HepG2 (cell line): ENCODE data around the gene BCDIN3D. TPM values are rescaled to one million over a fixed set of nuclear protein-coding genes. Genes with fewer than 3 reads are reported as not detected.

Source experiments
- AKAP8 ChIP-seq: sonication (generic); formaldehyde crosslinking; IDR thresholded peaks from 2 replicates; pipeline ENCODE4 v1.5.1; 2020; ENCODE audit warnings: mild to moderate bottlenecking, missing genetic modification reagents
- ARID4A ChIP-seq: sonication (generic); formaldehyde crosslinking; IDR thresholded peaks from 2 replicates; pipeline ENCODE4 v1.5.0; 2020; ENCODE audit warnings: mild to moderate bottlenecking, missing genetic modification reagents, borderline replicate concordance
- CBX5 ChIP-seq: sonication (generic); formaldehyde crosslinking; IDR thresholded peaks from 2 replicates; pipeline ENCODE4 v1.4.0; 2020; ENCODE audit warnings: missing genetic modification reagents, borderline replicate concordance
- ERF ChIP-seq: IDR thresholded peaks from 2 replicates; pipeline ENCODE4 v1.6.1; 2018; ENCODE audit warnings: missing biosample characterization, missing genetic modification reagents
- FOXK2 ChIP-seq: fragments of 450-650 bp; IDR thresholded peaks from 2 replicates; pipeline ENCODE4 v1.6.1; 2016
- FOXP4 ChIP-seq: sonication (generic); formaldehyde crosslinking; IDR thresholded peaks from 2 replicates; pipeline ENCODE4 v1.4.0; 2020; ENCODE audit warnings: missing genetic modification reagents
- KAT7 ChIP-seq: IDR thresholded peaks from 2 replicates; pipeline ENCODE4 v1.6.1; 2018; ENCODE audit warnings: borderline replicate concordance, missing compliant biosample characterization
- MZF1 ChIP-seq: sonication (generic); formaldehyde crosslinking; IDR thresholded peaks from 2 replicates; pipeline ENCODE4 v1.8.1; 2023; ENCODE audit warnings: mild to moderate bottlenecking, missing genetic modification reagents, borderline replicate concordance
- PCBP2 ChIP-seq: fragments of 200-400 bp; formaldehyde crosslinking; optimal IDR thresholded peaks from 2 replicates; pipeline ENCODE3; 2018; ENCODE audit warnings: low read length, low read depth; ENCODE audit not compliant: poor library complexity, severe bottlenecking
- REXO4 ChIP-seq: sonication (generic); formaldehyde crosslinking; IDR thresholded peaks from 2 replicates; pipeline ENCODE4 v1.8.0; 2022; ENCODE audit warnings: missing genetic modification reagents, mild to moderate bottlenecking, borderline replicate concordance
- SOX13 ChIP-seq, 3 experiments: fragments of 450-650 bp in 1 of 3; sonication (generic) in 1 of 3; formaldehyde crosslinking in 1 of 3; IDR thresholded peaks in 2 of 3; conservative IDR thresholded peaks in 1 of 3; 2 replicates each; pipeline versions ENCODE4 v1.5.0 to v1.6.1; 2016 to 2020; ENCODE audit warnings: antibody characterized with exemption in 1 of 3, mild to moderate bottlenecking in 1 of 3, missing compliant biosample characterization in 1 of 3, missing genetic modification reagents in 1 of 3, moderate library complexity in 1 of 3
- SRF ChIP-seq: IDR thresholded peaks from 2 replicates; pipeline ENCODE4 v1.6.1; 2011; ENCODE audit warnings: mild to moderate bottlenecking, low read depth, low read length, moderate library complexity
- SSRP1 ChIP-seq: IDR thresholded peaks from 2 replicates; pipeline ENCODE4 v1.6.1; 2016; ENCODE audit warnings: control low read depth
- SYNCRIP ChIP-seq: fragments of 200-400 bp; formaldehyde crosslinking; IDR thresholded peaks from 2 replicates; pipeline ENCODE4 v1.6.1; 2018; ENCODE audit warnings: mild to moderate bottlenecking, low read depth, low read length; ENCODE audit not compliant: insufficient read depth
- ZNF296 ChIP-seq: sonication (generic); formaldehyde crosslinking; conservative IDR thresholded peaks from 2 replicates; pipeline ENCODE4 v1.5.0; 2020; ENCODE audit warnings: mild to moderate bottlenecking, missing genetic modification reagents
- ZNF326 ChIP-seq: sonication (generic); formaldehyde crosslinking; IDR thresholded peaks from 2 replicates; pipeline ENCODE4 v1.4.0; 2020; ENCODE audit warnings: missing genetic modification reagents, borderline replicate concordance
- ZSCAN12 ChIP-seq: sonication (generic); formaldehyde crosslinking; IDR thresholded peaks from 2 replicates; pipeline ENCODE4 v1.9.0; 2021; ENCODE audit warnings: mild to moderate bottlenecking, missing genetic modification reagents
- ZSCAN30 ChIP-seq: sonication (generic); formaldehyde crosslinking; IDR thresholded peaks from 2 replicates; pipeline ENCODE4 v1.5.0; 2020; ENCODE audit warnings: mild to moderate bottlenecking, missing genetic modification reagents
- polyA plus RNA-seq, 8 experiments: library from polyadenylated mRNA; depleted of rRNA in 3 of 8; stranded (reverse) in 7 of 8; unstranded in 1 of 8; fragments of >200 nt; fragmentation: Illumina TruSeq in 4 of 8; extraction: Trizol in 4 of 8; gene quantifications; 2 replicates each; pipeline versions ENCODE4 v1.2.1 to v1.2.3, GENCODE V29; 2011 to 2016; ENCODE audit warnings: low read depth in 4 of 8, missing spikeins in 1 of 8, mixed read lengths in 1 of 8; ENCODE audit not compliant: insufficient read depth in 1 of 8
- total RNA-seq, 5 experiments: library from RNA; depleted of rRNA; stranded (reverse); fragments of >200 nt; fragmentation: Illumina TruSeq; extraction: Trizol; gene quantifications; 2 replicates each; pipeline ENCODE4 v1.2.3, GENCODE V29; 2016; ENCODE audit warnings: low read depth in 1 of 5
- TF ChIP-seq, protein P1 (sequence below): sonication (generic); formaldehyde crosslinking; IDR thresholded peaks from 2 replicates; pipeline ENCODE4 v1.4.0; 2020; ENCODE audit warnings: missing genetic modification reagents
- TF ChIP-seq, protein P2 (sequence below): sonication (generic); formaldehyde crosslinking; IDR thresholded peaks from 2 replicates; pipeline ENCODE4 v1.8.1; 2023; ENCODE audit warnings: mild to moderate bottlenecking, missing genetic modification reagents

Gene BCDIN3D
- total and polyA plus RNA-seq, 2 of the 13 experiments (the other 11 are each of a cell fraction or from before 2014, with no cell fraction given): 2.2 to 2.5 TPM

DNA sequence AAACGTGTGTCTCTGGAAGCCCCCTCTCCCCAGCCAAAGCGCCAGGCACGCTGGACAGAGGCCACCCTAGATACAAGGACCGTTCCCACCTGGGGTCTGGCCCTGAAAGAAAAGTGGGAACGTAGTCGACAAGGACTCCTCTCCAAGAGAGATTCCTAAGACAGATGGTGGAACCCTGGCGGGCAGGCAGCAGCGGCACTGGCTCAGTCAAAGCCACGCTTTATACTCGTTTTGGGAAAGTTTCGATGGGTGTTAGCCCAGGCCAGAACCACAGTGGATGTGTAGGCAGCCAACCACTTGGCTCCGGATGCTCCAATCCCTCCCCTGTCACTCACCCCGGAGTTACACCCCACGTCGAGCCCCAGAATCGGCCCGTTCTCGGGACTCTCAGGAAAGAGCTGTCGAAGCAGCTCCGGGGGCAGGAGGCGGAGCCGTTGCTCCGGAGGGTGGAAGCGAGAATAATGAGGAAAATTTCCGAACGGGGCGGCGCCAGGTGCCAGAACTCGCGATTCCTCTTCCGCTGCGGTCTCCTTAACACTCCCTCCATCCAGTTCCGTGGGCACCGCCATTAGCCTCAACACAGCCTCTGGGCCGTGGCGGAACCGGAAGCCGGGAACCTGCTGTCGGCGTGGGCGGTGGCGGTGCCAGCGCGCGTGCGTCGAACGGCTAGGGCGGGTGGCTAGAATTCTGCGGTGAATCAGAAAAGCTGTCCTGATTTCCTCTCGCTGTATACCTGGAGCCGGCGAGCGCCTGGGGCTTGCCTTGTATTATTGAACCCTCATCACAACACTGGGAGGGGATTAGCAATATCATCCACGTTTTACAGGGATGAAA, at the start of gene BCDIN3D (continued):
- TF ChIP-seq ZNF296 (CRISPR knock-in tag) (no peak; the same call in 1 of the 2 replicates), FOXP4 (CRISPR knock-in tag) (peak; percentile 49), MZF1 (CRISPR knock-in tag) (no peak), KAT7 (peak; percentile 47; the same call in 1 of the 2 replicates), SRF (no peak), ARID4A (CRISPR knock-in tag) (peak; percentile 54; the same call in 1 of the 2 replicates), SSRP1 (CRISPR knock-in tag) (no peak), ZSCAN12 (CRISPR knock-in tag) (0 out of 2 replicates have a peak, but pooled peaks have one; percentile 12), PCBP2 (no peak), ZNF326 (no peak), ZSCAN30 (CRISPR knock-in tag) (peak; percentile 38; the same call in 1 of the 2 replicates), REXO4 (CRISPR knock-in tag) (no peak), CBX5 (CRISPR knock-in tag) (no peak), SYNCRIP (no peak), FOXK2 (no peak), ERF (CRISPR knock-in tag) (0 out of 2 replicates have a peak, but pooled peaks have one; percentile 37), AKAP8 (peak; percentile 53), SOX13 (IDR thresholded peaks at IDR 0.05) (no peak), SOX13 (CRISPR knock-in tag; conservative IDR thresholded peaks at IDR 0.05 in 1 of 2, IDR thresholded peaks at IDR 0.05 in 1 of 2) (0 out of 4 replicates have a peak, but pooled peaks of 1 of the 2 experiments have one; percentile 47)
- TF ChIP-seq, protein P1, sequence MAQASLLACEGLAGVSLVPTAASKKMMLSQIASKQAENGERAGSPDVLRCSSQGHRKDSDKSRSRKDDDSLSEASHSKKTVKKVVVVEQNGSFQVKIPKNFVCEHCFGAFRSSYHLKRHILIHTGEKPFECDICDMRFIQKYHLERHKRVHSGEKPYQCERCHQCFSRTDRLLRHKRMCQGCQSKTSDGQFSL (CRISPR knock-in tag): peak; percentile 33; the same call in 1 of the 2 replicates
- TF ChIP-seq, protein P2, sequence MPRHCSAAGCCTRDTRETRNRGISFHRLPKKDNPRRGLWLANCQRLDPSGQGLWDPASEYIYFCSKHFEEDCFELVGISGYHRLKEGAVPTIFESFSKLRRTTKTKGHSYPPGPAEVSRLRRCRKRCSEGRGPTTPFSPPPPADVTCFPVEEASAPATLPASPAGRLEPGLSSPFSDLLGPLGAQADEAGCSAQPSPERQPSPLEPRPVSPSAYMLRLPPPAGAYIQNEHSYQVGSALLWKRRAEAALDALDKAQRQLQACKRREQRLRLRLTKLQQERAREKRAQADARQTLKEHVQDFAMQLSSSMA (CRISPR knock-in tag): 0 out of 2 replicates have a peak, but pooled peaks have one; percentile 81
